PC-3 (cell line): Measurements from ENCODE around the gene KCTD10. TPM values are rescaled to one million over a fixed set of nuclear protein-coding genes. Genes with fewer than 3 reads are reported as not detected.
"Not testable (repeated sequence)": the region's sequence is repeated elsewhere in the genome, so short reads cannot be mapped to it uniquely, and the experiment has no call there.

ENCODE experiments used
- ATAC-seq: fragments of 200-7000 bp; cut with Tn5 transposase; 2 replicates; pipeline ENCODE4 v1.9.1; 2020; ENCODE audit warnings: mild to moderate bottlenecking, moderate library complexity
- BruUV-seq: library from RNA; stranded (reverse); fragments of 400-500 nt; replicated peaks from 2 replicates; lab custom pipeline; 2021; lab: Mats Ljungman, UMichigan
- CTCF ChIA-PET: fragments of 300-600 bp; sonication (Branson Sonifier 250); formaldehyde crosslinking; loops from one replicate; lab custom pipeline; 2022; ENCODE audit warnings: antibody characterized with exemption; lab: Charles Lee
- POLR2A ChIA-PET: fragments of 300-600 bp; sonication (Branson Sonifier 250); formaldehyde crosslinking; loops from one replicate; lab custom pipeline; 2022; ENCODE audit warnings: antibody characterized with exemption; ENCODE audit not compliant: unreplicated experiment; lab: Charles Lee
- DNase-seq: peaks from one replicate; pipeline ENCODE4 v3.0.0-alpha.2; 2015
- H2AFZ ChIP-seq: fragments of 300-600 bp; sonication (generic); 2 replicates; pipeline ENCODE4 v1.6.0; 2016; ENCODE audit warnings: antibody characterized with exemption, low read length
- H3F3A ChIP-seq: fragments of 300-600 bp; sonication (generic); one replicate; pipeline ENCODE4 v1.6.0; 2017; ENCODE audit warnings: antibody characterized with exemption, low read length, control low read depth, mild to moderate bottlenecking; ENCODE audit not compliant: unreplicated experiment
- H3K27ac ChIP-seq: fragments of 300-600 bp; sonication (generic); 2 replicates; pipeline ENCODE4 v1.5.1; 2016; ENCODE audit warnings: mild to moderate bottlenecking, low read length
- H3K27me3 ChIP-seq: fragments of 300-600 bp; sonication (generic); 2 replicates; pipeline ENCODE4 v1.6.1; 2016; ENCODE audit warnings: low read length, mixed read lengths
- H3K36me3 ChIP-seq: fragments of 300-600 bp; sonication (generic); 2 replicates; pipeline ENCODE4 v1.6.1; 2016; ENCODE audit warnings: low read depth, mixed run types, low read length, mixed read lengths
- H3K4me1 ChIP-seq: fragments of 300-600 bp; sonication (generic); 2 replicates; pipeline ENCODE4 v1.5.1; 2016; ENCODE audit warnings: low read length; ENCODE audit not compliant: insufficient read depth
- H3K4me2 ChIP-seq: fragments of 300-600 bp; sonication (generic); 2 replicates; pipeline ENCODE4 v1.6.0; 2016; ENCODE audit warnings: low read length
- H3K4me3 ChIP-seq: fragments of 300-600 bp; sonication (generic); 2 replicates; pipeline ENCODE4 v1.5.1; 2016; ENCODE audit warnings: mild to moderate bottlenecking, low read length, mixed read lengths
- H3K79me2 ChIP-seq: fragments of 300-600 bp; sonication (generic); 2 replicates; pipeline ENCODE4 v1.6.1; 2017; ENCODE audit warnings: low read length, mixed read lengths
- H3K9ac ChIP-seq: fragments of 300-600 bp; sonication (generic); 2 replicates; pipeline ENCODE4 v1.6.0; 2016; ENCODE audit warnings: mild to moderate bottlenecking, low read length
- H3K9me2 ChIP-seq: fragments of 300-600 bp; sonication (generic); replicated peaks from 2 replicates; pipeline ENCODE4 v1.6.1; 2016; ENCODE audit warnings: mixed run types, low read length, mixed read lengths
- H3K9me3 ChIP-seq: fragments of 300-600 bp; sonication (generic); 2 replicates; pipeline ENCODE4 v1.6.1; 2016; ENCODE audit warnings: low read length, mixed read lengths
- H4K20me1 ChIP-seq: fragments of 300-600 bp; sonication (generic); 2 replicates; pipeline ENCODE4 v1.6.1; 2016; ENCODE audit warnings: low read length, mixed read lengths
- CTCF ChIP-seq: fragments of 300-600 bp; sonication (generic); conservative IDR thresholded peaks from 2 replicates; pipeline ENCODE4 v1.5.1; 2017; ENCODE audit warnings: antibody characterized with exemption, low read depth, mild to moderate bottlenecking, low read length
- EZH2 ChIP-seq: fragments of 300-600 bp; sonication (generic); IDR thresholded peaks from one replicate; pipeline ENCODE4 v1.6.1; 2017; ENCODE audit warnings: antibody characterized with exemption, mild to moderate bottlenecking, low read length; ENCODE audit not compliant: unreplicated experiment
- EZH2phosphoT487 ChIP-seq: fragments of 300-600 bp; sonication (generic); IDR thresholded peaks from 2 replicates; pipeline ENCODE4 v1.6.1; 2018; ENCODE audit warnings: mild to moderate bottlenecking, antibody characterized with exemption, low read length, borderline replicate concordance
- intact Hi-C: fragments of 100-400 bp; cut with micrococcal nuclease; formaldehyde crosslinking; loops from 2 replicates; pipeline ENCODE4 v1.9.0; 2023
- total RNA-seq: library from RNA; depleted of rRNA; stranded (reverse); fragments of >200 nt; gene quantifications from 2 replicates; pipeline ENCODE4 v1.2.3, GENCODE V29; 2014

Gene KCTD10
- total RNA-seq, 1 experiment from 2014 or later: 42.3 TPM

- ChIA-PET CTCF (interaction anchor here (1.0 to 1.1 kb wide), 2 partner anchors 43 to 48 kb away, joined by 3 to 4 read pairs; no protein-coding TSS in a partner anchor), POLR2A (interaction anchor here (1.6 kb wide), 1 partner anchor 13 kb away, joined by 14 read pairs; no protein-coding TSS in a partner anchor)
- 0 out of 2 replicates have a peak, but pooled peaks cover 4% of the 10 kb centered on the region for H4K20me1 ChIP-seq
- DNase-seq (no peak), ATAC-seq (peak; percentile 16)
- peaks cover 18% of the 10 kb centered on the region for H3K4me1 ChIP-seq
- no peaks in the 10 kb centered on the region for H3K27me3 ChIP-seq
- H3K9me2 ChIP-seq: no peaks in the 10 kb centered on the region
- intact Hi-C loops: loop anchor here (1.0 kb wide), 3 partner anchors 13 to 44 kb away; no protein-coding TSS in a partner anchor
- H3K4me3 ChIP-seq: peak overlapping the region; percentile 90
- peak overlapping the region; percentile 94 for H3K4me2 ChIP-seq
- no peak for TF ChIP-seq EZH2phosphoT487
- TF ChIP-seq CTCF: no peak
- no peak for TF ChIP-seq EZH2
- H3F3A ChIP-seq: no peaks in the 10 kb centered on the region
- peaks cover 85% of the 10 kb centered on the region for H3K79me2 ChIP-seq
- no peak overlapping the region; the same call in 1 of the 2 replicates for H3K27ac ChIP-seq
- H3K36me3 ChIP-seq: no peaks in the 10 kb centered on the region
- TSS peak; percentile 51 for BruUV-seq
- H3K9ac ChIP-seq: peak overlapping the region; percentile 86
- H2AFZ ChIP-seq: peak overlapping the region; percentile 91
- no peaks in the 10 kb centered on the region for H3K9me3 ChIP-seq
Observed at GRCh38 chr12:109475993-109476806, 900 bp downstream of the KCTD10 start.

GRCh38 chr12:109475121-109475520 lies 2.0 kb downstream of the KCTD10 start:
- Histone ChIP-seq H3K9me3 (no peaks in the 10 kb centered on the region), H3K4me1 (peaks cover 18% of the 10 kb centered on the region), H3K79me2 (peaks cover 96% of the 10 kb centered on the region), H2AFZ (no peak overlapping the region), H3K9ac (no peak overlapping the region), H3K9me2 (no peaks in the 10 kb centered on the region), H3F3A (no peaks in the 10 kb centered on the region), H3K27me3 (no peaks in the 10 kb centered on the region), H3K4me3 (peak overlapping the region; percentile 90; the same call in 1 of the 2 replicates), H3K27ac (no peak overlapping the region), H3K4me2 (peak overlapping the region; percentile 94), H3K36me3 (no peaks in the 10 kb centered on the region), H4K20me1 (0 out of 2 replicates have a peak, but pooled peaks cover 4% of the 10 kb centered on the region)
- BruUV-seq: no TSS peak
- ChIA-PET CTCF (no interaction called here), POLR2A (no interaction called here)
- intact Hi-C loops: no loop called here
- ATAC-seq: no peak
- TF ChIP-seq CTCF: no peak
- TF ChIP-seq EZH2phosphoT487: no peak
- TF ChIP-seq EZH2: no peak
- no peak for DNase-seq

GRCh38 chr12:109473526-109474270 lies 3.4 kb downstream of the KCTD10 start:
- H2AFZ ChIP-seq, H3K9me2 ChIP-seq, H3K27ac ChIP-seq, POLR2A ChIA-PET, intact Hi-C loops, ATAC-seq, H3K9ac ChIP-seq, BruUV-seq, H4K20me1 ChIP-seq, H3F3A ChIP-seq, H3K27me3 ChIP-seq, H3K4me3 ChIP-seq, H3K4me2 ChIP-seq, H3K9me3 ChIP-seq, CTCF ChIA-PET, DNase-seq: not testable (repeated sequence)
- peaks cover 16% of the 10 kb centered on the region for H3K4me1 ChIP-seq
- peaks cover 12% of the 10 kb centered on the region for H3K36me3 ChIP-seq
- H3K79me2 ChIP-seq: peaks cover 96% of the 10 kb centered on the region
